SK-N-SH (cell line): ENCODE results near the gene HLA-B. TPM values are rescaled to one million over a fixed set of nuclear protein-coding genes. Genes with fewer than 3 reads are reported as not detected.
"Not testable (repeated sequence)": the region's sequence is repeated elsewhere in the genome, so short reads cannot be mapped to it uniquely, and the experiment has no call there.

Source experiments
- CTCF ChIA-PET: fragments of 300-600, 350-600 bp; formaldehyde crosslinking; extraction: SDS; loops from one replicate; lab custom pipeline; 2021; lab: Yijun Ruan, JAX
- POLR2A ChIA-PET: fragments of 350-600 bp; sonication (Branson Sonifier 250); formaldehyde crosslinking; extraction: SDS; loops from one replicate; lab custom pipeline; 2020; ENCODE audit warnings: antibody characterized with exemption, inconsistent platforms; lab: Yijun Ruan, JAX
- DNase-seq: peaks from one replicate; pipeline ENCODE4 v3.0.0; 2012
- H2AFZ ChIP-seq: fragments of 200-600 bp; sonication (generic); 2 replicates; pipeline ENCODE4 v1.8.1; 2016; ENCODE audit warnings: antibody characterized with exemption, mild to moderate bottlenecking, low read depth
- H3F3A ChIP-seq: fragments of 200-600 bp; sonication (generic); replicated peaks from 2 replicates; pipeline ENCODE3; 2016; ENCODE audit warnings: antibody characterized with exemption, mild to moderate bottlenecking; ENCODE audit not compliant: insufficient read depth
- H3K27ac ChIP-seq, 2 experiments: fragments of 200-500 bp in 1 of 2; fragments of 200-600 bp in 1 of 2; sonication (Bioruptor generic) in 1 of 2; sonication (generic), shearing (Covaris generic) in 1 of 2; 2 replicates each; pipeline versions ENCODE4 v1.5.1 to v1.6.1; 2014 to 2016; ENCODE audit warnings: low read depth in 2 of 2, inconsistent platforms in 1 of 2, low read length in 1 of 2, mild to moderate bottlenecking in 1 of 2, mixed read lengths in 1 of 2
- H3K27me3 ChIP-seq: fragments of 200-600 bp; sonication (generic), shearing (Covaris generic); 2 replicates; pipeline ENCODE4 v1.6.1; 2016; ENCODE audit warnings: mixed run types; ENCODE audit not compliant: insufficient read depth
- H3K36me3 ChIP-seq, 2 experiments: fragments of 200-500 bp in 1 of 2; fragments of 200-600 bp in 1 of 2; sonication (Bioruptor generic) in 1 of 2; sonication (generic) in 1 of 2; replicated peaks in 1 of 2; 2 replicates each; pipeline versions ENCODE3 to v1.5.1; 2014 to 2016; ENCODE audit warnings: low read length in 1 of 2, mild to moderate bottlenecking in 1 of 2; ENCODE audit not compliant: insufficient read depth in 2 of 2, control insufficient read depth in 1 of 2
- H3K4me1 ChIP-seq, 2 experiments: fragments of 200-500 bp in 1 of 2; fragments of 200-600 bp in 1 of 2; sonication (Bioruptor generic) in 1 of 2; sonication (generic), shearing (Covaris generic) in 1 of 2; 2 replicates each; pipeline versions ENCODE4 v1.5.1 to v1.6.1; 2014 to 2016; ENCODE audit warnings: low read depth in 1 of 2, low read length in 1 of 2, mixed run types in 1 of 2; ENCODE audit not compliant: insufficient read depth in 2 of 2, control insufficient read depth in 1 of 2
- H3K4me2 ChIP-seq: fragments of 200-600 bp; sonication (generic), shearing (Covaris generic); 2 replicates; pipeline ENCODE4 v1.6.1; 2017; ENCODE audit warnings: mixed run types
- H3K4me3 ChIP-seq, 2 experiments: fragments of 200-500 bp in 1 of 2; fragments of 200-600 bp in 1 of 2; sonication (Bioruptor generic) in 1 of 2; sonication (generic), shearing (Covaris generic) in 1 of 2; 2 replicates each; pipeline versions ENCODE4 v1.5.1 to v1.8.1; 2014 to 2016; ENCODE audit warnings: low read depth in 2 of 2, inconsistent platforms in 1 of 2, low read length in 1 of 2, mild to moderate bottlenecking in 1 of 2, mixed read lengths in 1 of 2, moderate library complexity in 1 of 2
- H3K79me2 ChIP-seq: fragments of 200-600 bp; sonication (generic); 2 replicates; pipeline ENCODE4 v1.8.1; 2017; ENCODE audit warnings: mild to moderate bottlenecking; ENCODE audit not compliant: insufficient read depth
- H3K9ac ChIP-seq: fragments of 200-600 bp; sonication (generic); 2 replicates; pipeline ENCODE4 v1.6.1; 2017; ENCODE audit warnings: mixed run types
- H3K9me2 ChIP-seq: fragments of 200-600 bp; sonication (generic); 2 replicates; pipeline ENCODE4 v1.6.1; 2017; ENCODE audit warnings: mixed run types
- H3K9me3 ChIP-seq: fragments of 200-600 bp; sonication (generic); 2 replicates; pipeline ENCODE4 v1.6.1; 2017; ENCODE audit warnings: mixed run types, mild to moderate bottlenecking, moderate library complexity
- H4K20me1 ChIP-seq: fragments of 200-600 bp; sonication (generic); 2 replicates; pipeline ENCODE4 v1.6.1; 2017; ENCODE audit warnings: mild to moderate bottlenecking, mixed run types; ENCODE audit not compliant: insufficient read depth
- FOXJ3 ChIP-seq: sonication (generic); formaldehyde crosslinking; IDR thresholded peaks from 2 replicates; pipeline ENCODE4 v1.5.1; 2020; ENCODE audit warnings: mild to moderate bottlenecking, missing genetic modification reagents
- RFX5 ChIP-seq: IDR thresholded peaks from 2 replicates; pipeline ENCODE4 v1.6.1; 2012; ENCODE audit warnings: mild to moderate bottlenecking, improper control_type of control experiment, low read length
- ZBTB33 ChIP-seq: IDR thresholded peaks from 2 replicates; pipeline ENCODE4 v1.4.0; 2012; ENCODE audit warnings: low read depth, borderline replicate concordance
- WGBS: methylation state at CpG from one replicate; pipeline ENCODE4 v1.1.6; 2017; ENCODE audit warnings: low lambda C conversion rate; 5-methylcytosine and 5-hydroxymethylcytosine counted together
- polyA plus RNA-seq, 3 experiments: library from polyadenylated mRNA; depleted of rRNA; stranded (reverse); fragments of >200 nt; gene quantifications; 2 replicates each; pipeline ENCODE4 v1.2.3, GENCODE V29; 2012

The HLA-B gene
- 18.7 and 18.9 TPM in 2 replicates for polyA plus RNA-seq (2012; rRNA removed)
- polyA plus RNA-seq (2012; cell fraction: cytosol; rRNA removed): 8.7 and 12.4 TPM in 2 replicates
- 20.5 and 24.9 TPM in 2 replicates for polyA plus RNA-seq (2012; cell fraction: nucleus; rRNA removed)

- Histone ChIP-seq H3K9ac (no peak within 1 kb of the TSS), H3K27ac (no peak within 1 kb of the TSS), H3K79me2 (no peaks in the 10 kb centered on the region), H3K4me1 (no peaks in the 10 kb centered on the region; a peak in 1 of 4 replicates), H3K4me3 (peak within 1 kb of the TSS in 1 of 2 experiments; percentile 49; a peak in 2 of 4 replicates), H3F3A (no peaks in the 10 kb centered on the region), H3K9me2 (no peaks in the 10 kb centered on the region), H4K20me1 (no peaks in the 10 kb centered on the region), H3K4me2 (peak within 1 kb of the TSS; percentile 62; the same call in 1 of the 2 replicates), H2AFZ (no peak within 1 kb of the TSS), H3K27me3 (no peaks in the 10 kb centered on the region; the same call in 1 of the 2 replicates), H3K9me3 (no peaks in the 10 kb centered on the region), H3K36me3 (no peaks in the 10 kb centered on the region)
- POLR2A ChIA-PET: no interaction called here
- no peak for TF ChIP-seq FOXJ3 (CRISPR knock-in tag)
- TF ChIP-seq RFX5: peak; percentile 95
- under 1% methylated on average over 17 of the region's 39 CpGs for WGBS
- CTCF ChIA-PET: interaction anchor here (1.0 kb wide), 1 partner anchor 10 kb away, joined by 6 read pairs; no protein-coding TSS in a partner anchor
- peak; percentile 62 for DNase-seq
These were observed at the start of gene HLA-B for GRCh38 chr6:31356946-31357466. Gene HLA-B (minus strand): TSS chr6:31357179. CDS start chr6:31357158, 21 bp downstream.

GRCh38 chr6:31405996-31406395, 49.0 kb upstream of the HLA-B start:
- H4K20me1 ChIP-seq: peaks cover 77% of the 10 kb centered on the region
- peak overlapping the region; percentile 52; the same call in 1 of the 2 replicates for H3K4me2 ChIP-seq
- peaks cover 39% of the 10 kb centered on the region for H3F3A ChIP-seq
- peaks cover 0 to 14% of the 10 kb centered on the region in 2 experiments for H3K36me3 ChIP-seq
- H3K4me1 ChIP-seq: peaks cover 0 to 20% of the 10 kb centered on the region in 2 experiments; a peak in 2 of 4 replicates
- H3K9me2 ChIP-seq: no peaks in the 10 kb centered on the region
- H3K4me3 ChIP-seq: peak overlapping the region in 1 of 2 experiments; percentile 16; a peak in 1 of 4 replicates
- DNase-seq: no peak
- no peaks in the 10 kb centered on the region for H3K9me3 ChIP-seq
- TF ChIP-seq ZBTB33: no peak
- no peak overlapping the region for H2AFZ ChIP-seq
- CTCF ChIA-PET: interaction anchor here (1.1 kb wide), 1 partner anchor 39 kb away, joined by 3 read pairs; no protein-coding TSS in a partner anchor
- H3K79me2 ChIP-seq: peaks cover 86% of the 10 kb centered on the region
- peak overlapping the region in 1 of 2 experiments; percentile 73; a peak in 1 of 4 replicates for H3K27ac ChIP-seq
- 52% methylated on average over 5 of the region's 5 CpGs for WGBS
- POLR2A ChIA-PET: no interaction called here
- no peak overlapping the region for H3K9ac ChIP-seq
- no peaks in the 10 kb centered on the region for H3K27me3 ChIP-seq

- peak overlapping the region; percentile 53 to 79 for H3K4me3 ChIP-seq
- H2AFZ ChIP-seq, POLR2A ChIA-PET, H3K36me3 ChIP-seq, H3K9me3 ChIP-seq, DNase-seq, H3K27me3 ChIP-seq, H3K9me2 ChIP-seq: not testable (repeated sequence)
- 7% methylated on average over 3 of the region's 13 CpGs for WGBS
- peaks cover 74% of the 10 kb centered on the region for H3K79me2 ChIP-seq
- peak overlapping the region; percentile 97 for H3K4me2 ChIP-seq
- peaks cover 58% of the 10 kb centered on the region for H4K20me1 ChIP-seq
- peaks cover 0 to 20% of the 10 kb centered on the region in 2 experiments; a peak in 2 of 4 replicates for H3K4me1 ChIP-seq
- peak overlapping the region in 1 of 2 experiments; percentile 91; a peak in 1 of 4 replicates for H3K27ac ChIP-seq
- H3K9ac ChIP-seq: peak overlapping the region; percentile 72
- CTCF ChIA-PET: interaction anchor here (1.2 to 1.4 kb wide), 2 partner anchors 10 to 38 kb away, joined by 3 to 6 read pairs; no protein-coding TSS in a partner anchor
- peaks cover 50% of the 10 kb centered on the region for H3F3A ChIP-seq
These were observed 47.0 kb upstream of the HLA-B start for GRCh38 chr6:31404061-31404364.
